K562 (cell line): ENCODE data around the gene HEG1. TPM values are rescaled to one million over a fixed set of nuclear protein-coding genes. Genes with fewer than 3 reads are reported as not detected.

Experiments
- ARNT ChIP-seq, 2 experiments: fragments of 450-650 bp; IDR thresholded peaks; 2 replicates each; pipeline ENCODE4 v1.6.1; 2016; ENCODE audit warnings: mild to moderate bottlenecking in 1 of 2
- ATF7 ChIP-seq: fragments of 450-650 bp; IDR thresholded peaks from 2 replicates; pipeline ENCODE4 v1.7.1; 2014; ENCODE audit warnings: mild to moderate bottlenecking, moderate library complexity
- DNMT1 ChIP-seq: fragments of 450-650 bp; IDR thresholded peaks from 2 replicates; pipeline ENCODE4 v1.6.1; 2016; ENCODE audit warnings: antibody characterized with exemption, mild to moderate bottlenecking
- JUND ChIP-seq, 2 experiments: IDR thresholded peaks; 2 replicates in 1 of 2; 3 replicates in 1 of 2; pipeline ENCODE4 v1.6.1; 2011; ENCODE audit warnings: borderline replicate concordance in 2 of 2, low read depth in 2 of 2, low read length in 2 of 2, improper control_type of control experiment in 1 of 2, missing biosample characterization in 1 of 2, missing genetic modification characterization in 1 of 2, missing genetic modification reagents in 1 of 2
- MYBL2 ChIP-seq, 2 experiments: fragments of 450-650 bp in 1 of 2; sonication (generic) in 1 of 2; formaldehyde crosslinking in 1 of 2; IDR thresholded peaks; 2 replicates each; pipeline versions ENCODE4 v1.6.1 to v1.8.1; 2017 to 2022; ENCODE audit warnings: borderline replicate concordance in 1 of 2, inconsistent platforms in 1 of 2, low read depth in 1 of 2, mild to moderate bottlenecking in 1 of 2, missing genetic modification reagents in 1 of 2, moderate library complexity in 1 of 2
- TEAD1 ChIP-seq, 2 experiments: fragments of 450-650 bp in 1 of 2; sonication (generic) in 1 of 2; formaldehyde crosslinking; IDR thresholded peaks; 2 replicates each; pipeline versions ENCODE4 v1.4.0 to v1.8.0; 2020 to 2022; ENCODE audit warnings: mild to moderate bottlenecking in 2 of 2, missing genetic modification reagents in 1 of 2
- ZNF644 ChIP-seq: fragments of 200-800 bp; sonication (Bioruptor generic); IDR thresholded peaks from 2 replicates; pipeline ENCODE4 v1.6.1; 2016; ENCODE audit warnings: low read depth, missing genetic modification characterization, missing compliant biosample characterization
- polyA plus RNA-seq, 8 experiments: library from polyadenylated mRNA; depleted of rRNA in 4 of 8; stranded (reverse) in 5 of 8; unstranded in 3 of 8; fragments of >200 nt; fragmentation: Nextera tagmentation in 2 of 8; fragmentation: Illumina TruSeq in 1 of 8; extraction: Ambion mirVana in 2 of 8; extraction: Trizol in 1 of 8; gene quantifications; 2 replicates each; pipeline versions ENCODE4 v1.2.1 to v1.2.3, GENCODE V29; 2011 to 2014; ENCODE audit warnings: inconsistent platforms in 1 of 8, missing spikeins in 1 of 8
- total RNA-seq, 7 experiments: library from RNA; depleted of rRNA in 6 of 7; stranded (reverse); fragments of >200 nt in 6 of 7; fragmentation: Illumina TruSeq in 2 of 7; extraction: Trizol in 2 of 7; gene quantifications; 2 replicates each; pipeline versions ENCODE4 v1.2.1 to v1.2.3, GENCODE V29; 2011 to 2021; ENCODE audit warnings: low replicate concordance in 1 of 7
- TF ChIP-seq, protein P1 (sequence below): fragments of 250-450 bp; sonication (Bioruptor Pico); IDR thresholded peaks from 2 replicates; pipeline ENCODE4 v1.5.0; 2020; ENCODE audit warnings: mild to moderate bottlenecking, borderline replicate concordance

HEG1 gene
- total and polyA plus RNA-seq, 9 of the 15 experiments (the other 6 are each of a cell fraction or from before 2014, with no cell fraction given): 0.24 TPM; not detected in 8

DNA sequence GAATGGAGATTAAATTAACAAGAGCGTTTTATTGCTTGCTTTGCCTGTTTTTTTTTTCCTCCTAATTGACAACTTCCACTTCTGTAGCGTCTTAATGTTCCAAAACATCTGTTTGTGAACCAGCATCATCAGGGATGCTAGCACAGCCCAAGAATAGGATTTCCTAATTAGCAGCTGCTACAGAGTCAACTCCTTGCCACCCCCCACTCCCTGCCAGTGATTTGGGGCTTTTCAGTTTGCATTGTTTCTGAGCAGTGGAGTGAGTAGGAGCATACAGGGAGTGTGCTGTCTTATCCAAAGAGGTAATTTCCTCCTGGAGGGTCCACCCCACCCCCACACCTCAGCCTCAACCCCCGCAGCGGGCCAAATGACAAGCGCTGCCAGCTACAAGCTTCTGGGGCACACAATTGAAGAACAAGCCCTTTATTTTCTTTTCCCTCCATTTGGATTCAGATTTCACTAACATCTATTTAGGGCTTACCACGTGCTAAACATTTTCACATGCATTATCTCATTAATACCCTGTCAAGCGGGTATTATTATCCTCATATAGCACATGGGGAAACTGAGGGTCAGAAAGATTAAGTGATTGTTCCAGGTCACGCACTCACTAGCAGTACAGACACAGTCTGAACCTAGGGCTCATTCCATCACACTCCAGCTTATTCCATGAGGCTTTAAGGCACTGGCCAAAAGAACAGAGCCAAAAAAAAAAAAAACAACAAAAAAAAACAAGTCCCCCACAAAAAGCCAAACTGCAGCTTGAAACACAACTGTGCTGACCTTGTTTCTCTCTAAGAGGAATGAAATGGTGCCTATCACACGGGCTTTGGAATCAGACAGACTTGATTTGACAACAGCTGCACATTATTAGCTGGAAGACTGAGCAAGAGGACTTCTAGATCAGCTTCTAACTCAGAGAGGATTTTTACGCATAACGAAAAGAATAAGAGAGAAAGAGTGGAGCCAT lies 16.4 kb downstream of the HEG1 start (continued):
- TF ChIP-seq ZNF644 (tag) (no peak), ATF7 (no peak), JUND (IDR thresholded peaks at IDR 0.05; ENCODE audit: borderline replicate concordance, low read depth, low read length) (no peak), JUND (tag; IDR thresholded peaks at IDR 0.05; ENCODE audit: borderline replicate concordance, low read depth, low read length) (no peak), ARNT (IDR thresholded peaks at IDR 0.05) (no peak), MYBL2 (IDR thresholded peaks at IDR 0.05; ENCODE audit: low read depth) (no peak), MYBL2 (CRISPR knock-in tag; IDR thresholded peaks at IDR 0.05; ENCODE audit: borderline replicate concordance) (no peak), DNMT1 (no peak), TEAD1 (CRISPR knock-in tag; IDR thresholded peaks at IDR 0.05) (no peak)
- TF ChIP-seq, protein P1, sequence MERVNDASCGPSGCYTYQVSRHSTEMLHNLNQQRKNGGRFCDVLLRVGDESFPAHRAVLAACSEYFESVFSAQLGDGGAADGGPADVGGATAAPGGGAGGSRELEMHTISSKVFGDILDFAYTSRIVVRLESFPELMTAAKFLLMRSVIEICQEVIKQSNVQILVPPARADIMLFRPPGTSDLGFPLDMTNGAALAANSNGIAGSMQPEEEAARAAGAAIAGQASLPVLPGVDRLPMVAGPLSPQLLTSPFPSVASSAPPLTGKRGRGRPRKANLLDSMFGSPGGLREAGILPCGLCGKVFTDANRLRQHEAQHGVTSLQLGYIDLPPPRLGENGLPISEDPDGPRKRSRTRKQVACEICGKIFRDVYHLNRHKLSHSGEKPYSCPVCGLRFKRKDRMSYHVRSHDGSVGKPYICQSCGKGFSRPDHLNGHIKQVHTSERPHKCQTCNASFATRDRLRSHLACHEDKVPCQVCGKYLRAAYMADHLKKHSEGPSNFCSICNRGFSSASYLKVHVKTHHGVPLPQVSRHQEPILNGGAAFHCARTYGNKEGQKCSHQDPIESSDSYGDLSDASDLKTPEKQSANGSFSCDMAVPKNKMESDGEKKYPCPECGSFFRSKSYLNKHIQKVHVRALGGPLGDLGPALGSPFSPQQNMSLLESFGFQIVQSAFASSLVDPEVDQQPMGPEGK (CRISPR knock-in tag): no peak
